ENCODE results near the gene DIS3L2.

GRCh38 chr2:232219932-232220331 lies 258.4 kb downstream of the DIS3L2 start:
- no peak for TF ChIP-seq CTCF (conservative IDR thresholded peaks at IDR 0.05)
- TF ChIP-seq EZH2 (IDR thresholded peaks at IDR 0.05; ENCODE audit: low read depth), result no peak
